Measurements from ENCODE around the gene CHAT.

The CHAT gene

GRCh38 chr10:49572594-49573114 lies 41.2 kb upstream of the CHAT start:
- TF ChIP-seq FOXP2 (optimal IDR thresholded peaks at IDR 0.05; ENCODE audit: borderline replicate concordance, extremely low read depth, extremely low read length, insufficient read depth) (no peak), REST (IDR thresholded peaks at IDR 0.05; ENCODE audit: insufficient read depth in 1 of 2, low read depth in 2 of 2, low read length in 2 of 2) (no peak), TAF1 (IDR thresholded peaks at IDR 0.05; ENCODE audit: borderline replicate concordance, insufficient read depth, low read length) (no peak), POLR2AphosphoS5 (IDR thresholded peaks at IDR 0.05; ENCODE audit: low read depth, low read length) (no peak), SIN3A (IDR thresholded peaks at IDR 0.05; ENCODE audit: borderline replicate concordance, insufficient read depth, low read length) (no peak)

GRCh38 chr10:49575489-49576072 lies 38.3 kb upstream of the CHAT start:
- no peak for TF ChIP-seq TAF1 (IDR thresholded peaks at IDR 0.05; ENCODE audit: borderline replicate concordance, insufficient read depth, low read length)
- no peak for TF ChIP-seq POLR2AphosphoS5 (IDR thresholded peaks at IDR 0.05; ENCODE audit: low read depth, low read length)
- TF ChIP-seq REST (IDR thresholded peaks at IDR 0.05; ENCODE audit: insufficient read depth in 1 of 2, low read depth in 2 of 2, low read length in 2 of 2) = no peak
- no peak for TF ChIP-seq SIN3A (IDR thresholded peaks at IDR 0.05; ENCODE audit: borderline replicate concordance, insufficient read depth, low read length)
- no peak for TF ChIP-seq FOXP2 (optimal IDR thresholded peaks at IDR 0.05; ENCODE audit: borderline replicate concordance, extremely low read depth, extremely low read length, insufficient read depth)

- TF ChIP-seq SIN3A (IDR thresholded peaks at IDR 0.05; ENCODE audit: borderline replicate concordance, insufficient read depth, low read length) = no peak
- TF ChIP-seq FOXP2 (optimal IDR thresholded peaks at IDR 0.05; ENCODE audit: borderline replicate concordance, extremely low read depth, extremely low read length, insufficient read depth) = no peak
- TF ChIP-seq TAF1 (IDR thresholded peaks at IDR 0.05; ENCODE audit: borderline replicate concordance, insufficient read depth, low read length) = no peak
- no peak for TF ChIP-seq REST (IDR thresholded peaks at IDR 0.05; ENCODE audit: insufficient read depth in 1 of 2, low read depth in 2 of 2, low read length in 2 of 2)
- no peak for TF ChIP-seq POLR2AphosphoS5 (IDR thresholded peaks at IDR 0.05; ENCODE audit: low read depth, low read length)
Observed at GRCh38 chr10:49577182-49577925, 36.5 kb upstream of the CHAT start.

GRCh38 chr10:49578392-49578791 lies 35.4 kb upstream of the CHAT start:
- TF ChIP-seq SIN3A (IDR thresholded peaks at IDR 0.05; ENCODE audit: borderline replicate concordance, insufficient read depth, low read length) (no peak), POLR2AphosphoS5 (IDR thresholded peaks at IDR 0.05; ENCODE audit: low read depth, low read length) (no peak), TAF1 (IDR thresholded peaks at IDR 0.05; ENCODE audit: borderline replicate concordance, insufficient read depth, low read length) (no peak), REST (IDR thresholded peaks at IDR 0.05; ENCODE audit: insufficient read depth in 1 of 2, low read depth in 2 of 2, low read length in 2 of 2) (no peak), FOXP2 (optimal IDR thresholded peaks at IDR 0.05; ENCODE audit: borderline replicate concordance, extremely low read depth, extremely low read length, insufficient read depth) (no peak)

Data from PFSK-1 (cell line).